ENCODE data around the gene SH3TC1. TPM values are rescaled to one million over a fixed set of nuclear protein-coding genes. Genes with fewer than 3 reads are reported as not detected.

The SH3TC1 gene
- total and polyA plus RNA-seq, 2 of the 13 experiments (the other 11 are each of a cell fraction or from before 2014, with no cell fraction given), result 14.9 to 21.8 TPM

- no TSS peak for BruUV-seq (replicated peaks)
- TF ChIP-seq MAFF (IDR thresholded peaks at IDR 0.05; ENCODE audit: low read depth, low read length) (no peak), TBX2 (CRISPR knock-in tag; IDR thresholded peaks at IDR 0.05; ENCODE audit: borderline replicate concordance) (no peak), MYPOP (CRISPR knock-in tag; IDR thresholded peaks at IDR 0.05) (no peak), ZFX (CRISPR knock-in tag; IDR thresholded peaks at IDR 0.05; ENCODE audit: low read depth) (no peak), ATF6 (CRISPR knock-in tag; conservative IDR thresholded peaks at IDR 0.05) (no peak), ZNF550 (CRISPR knock-in tag; IDR thresholded peaks at IDR 0.05; ENCODE audit: borderline replicate concordance) (no peak), TERF1 (CRISPR knock-in tag; IDR thresholded peaks at IDR 0.05) (no peak), ZNF430 (CRISPR knock-in tag; IDR thresholded peaks at IDR 0.05) (no peak), ZNF784 (CRISPR knock-in tag; IDR thresholded peaks at IDR 0.05; ENCODE audit: borderline replicate concordance) (no peak), ZNF678 (CRISPR knock-in tag; IDR thresholded peaks at IDR 0.05) (no peak), THAP11 (CRISPR knock-in tag; IDR thresholded peaks at IDR 0.05) (no peak), AGO2 (optimal IDR thresholded peaks at IDR 0.05; ENCODE audit: low read depth, low read length) (no peak), ZNF605 (CRISPR knock-in tag; IDR thresholded peaks at IDR 0.05) (no peak), RXRB (CRISPR knock-in tag; IDR thresholded peaks at IDR 0.05; ENCODE audit: borderline replicate concordance) (no peak), SRY (CRISPR knock-in tag; IDR thresholded peaks at IDR 0.05) (no peak)
- ChIA-PET CTCF (ENCODE audit: low intra/inter-chr PET ratio, low total read pairs) (no interaction called here), POLR2A (no interaction called here)
- Histone ChIP-seq H3K79me2 (ENCODE audit: insufficient read depth, low read length) (no peaks in the 10 kb centered on the region), H3K4me3 (replicated peaks in 1 of 3; ENCODE audit: insufficient read depth in 1 of 3, low read depth in 2 of 3, low read length in 3 of 3) (no peak overlapping the region; a peak in 1 of 6 replicates), H3K27me3 (ENCODE audit: control insufficient read depth in 1 of 2, insufficient read depth in 2 of 2, low read length in 2 of 2) (peaks cover under 1 to 9% of the 10 kb centered on the region in 2 experiments; a peak in 2 of 5 replicates), H3K9me3 (ENCODE audit: low read length) (no peaks in the 10 kb centered on the region), H3K27ac (ENCODE audit: extremely low read length, insufficient read depth, low read length) (no peak overlapping the region), H4K20me1 (ENCODE audit: insufficient read depth, low read length) (peaks cover 3% of the 10 kb centered on the region; the same call in 1 of the 2 replicates), H3K4me2 (ENCODE audit: low read depth, low read length) (0 out of 2 replicates have a peak overlapping the region, but pooled peaks have one; percentile 8), H3K4me1 (ENCODE audit: insufficient read depth, low read length) (peaks cover 21% of the 10 kb centered on the region), H2AFZ (ENCODE audit: low read length) (no peak overlapping the region), H3K9ac (ENCODE audit: insufficient read depth, low read depth, low read length) (no peak overlapping the region), H3K36me3 (replicated peaks in 1 of 2; ENCODE audit: control insufficient read depth in 1 of 2, insufficient read depth in 2 of 2, low read length in 2 of 2) (no peaks in the 10 kb centered on the region)
- intact Hi-C loops (cut with micrococcal nuclease; ENCODE audit: unreplicated experiment), result no loop called here
- no peak for ATAC-seq
- no peak for DNase-seq (ENCODE audit: low spot score)
- FAIRE-seq, result no peak
- WGBS (ENCODE audit: low lambda C conversion rate), result 26% methylated on average over 13 of the region's 23 CpGs
- in situ Hi-C loops (cut with HindIII; ENCODE audit: extremely low pct_ligation_motif_present, low pct_unique_long_range_greater_than_20kb), result no loop called here
These were observed 53.4 kb downstream of the SH3TC1 start for GRCh38 chr4:8252301-8253173.

Measured in HepG2 (cell line).